ENCODE measurements around the gene ENDOU. TPM values are rescaled to one million over a fixed set of nuclear protein-coding genes. Genes with fewer than 3 reads are reported as not detected.

ENDOU gene
- total RNA-seq, 1 donor from 2014 or later: 0.24 TPM

- intact Hi-C loops (cut with DNase I): loop anchor here (2.0 kb wide), 1 partner anchor 19 kb away; no protein-coding TSS in a partner anchor
- no peak for DNase-seq (ENCODE audit: low spot score)
Measured at GRCh38 chr12:47745485-47746041, 20.3 kb upstream of the ENDOU start.

- intact Hi-C loops (cut with DNase I): loop anchor here (2.0 kb wide), 1 partner anchor 20 kb away; no protein-coding TSS in a partner anchor
- DNase-seq (ENCODE audit: low spot score): no peak
Measured at GRCh38 chr12:47744778-47745436, 19.6 kb upstream of the ENDOU start.

GRCh38 chr12:47744005-47744651 is 18.8 kb upstream of the ENDOU start:
- no peak for DNase-seq (ENCODE audit: low spot score)

GRCh38 chr12:47743311-47743860 is 18.1 kb upstream of the ENDOU start:
- intact Hi-C loops (cut with DNase I): no loop called here
- DNase-seq (ENCODE audit: low spot score): no peak

More at GRCh38 chr12:47744005-47744651, 18.8 kb upstream of the ENDOU start:
- intact Hi-C loops (cut with DNase I): loop anchor here (2.0 kb wide), 1 partner anchor 21 kb away; no protein-coding TSS in a partner anchor

- intact Hi-C loops (cut with DNase I): no loop called here
- DNase-seq (ENCODE audit: low spot score): peak; percentile 84
Measured at GRCh38 chr12:47742253-47742825, 17.0 kb upstream of the ENDOU start.

- peak; percentile 90 for DNase-seq (ENCODE audit: low spot score)
- intact Hi-C loops (cut with DNase I): no loop called here
Measured at GRCh38 chr12:47741340-47741703, 16.0 kb upstream of the ENDOU start.

GRCh38 chr12:47740606-47741339 is 15.5 kb upstream of the ENDOU start:
- intact Hi-C loops (cut with DNase I): no loop called here
- no peak for DNase-seq (ENCODE audit: low spot score)

- intact Hi-C loops (cut with DNase I): no loop called here
Measured at GRCh38 chr12:47739979-47740378, 14.7 kb upstream of the ENDOU start.

GRCh38 chr12:47739297-47739696 is 14.0 kb upstream of the ENDOU start:
- intact Hi-C loops (cut with DNase I): no loop called here

More at GRCh38 chr12:47739979-47740378, 14.7 kb upstream of the ENDOU start:
- no peak for DNase-seq (ENCODE audit: low spot score)

GRCh38 chr12:47737936-47738594 is 12.8 kb upstream of the ENDOU start:
- intact Hi-C loops (cut with DNase I): loop anchor here (1.0 kb wide), 2 partner anchors 15 to 21 kb away; no protein-coding TSS in a partner anchor
- DNase-seq (ENCODE audit: low spot score): no peak

More at GRCh38 chr12:47739297-47739696, 14.0 kb upstream of the ENDOU start:
- no peak for DNase-seq (ENCODE audit: low spot score)

GRCh38 chr12:47736877-47737676 is 11.8 kb upstream of the ENDOU start:
- peak; percentile 90 for DNase-seq (ENCODE audit: low spot score)
- intact Hi-C loops (cut with DNase I): loop anchor here (1.0 kb wide), 2 partner anchors 16 to 20 kb away; no protein-coding TSS in a partner anchor

GRCh38 chr12:47736216-47736615 is 10.9 kb upstream of the ENDOU start:
- no peak for DNase-seq (ENCODE audit: low spot score)
- intact Hi-C loops (cut with DNase I): no loop called here

GRCh38 chr12:47735649-47736048 is 10.4 kb upstream of the ENDOU start:
- DNase-seq (ENCODE audit: low spot score): no peak
- intact Hi-C loops (cut with DNase I): no loop called here

GRCh38 chr12:47734725-47735480 is 9.6 kb upstream of the ENDOU start:
- intact Hi-C loops (cut with DNase I): no loop called here
- DNase-seq (ENCODE audit: low spot score): no peak

- intact Hi-C loops (cut with DNase I): no loop called here
- no peak for DNase-seq (ENCODE audit: low spot score)
Measured at GRCh38 chr12:47733142-47733541, 7.9 kb upstream of the ENDOU start.

GRCh38 chr12:47732504-47732903 is 7.2 kb upstream of the ENDOU start:
- no peak for DNase-seq (ENCODE audit: low spot score)
- intact Hi-C loops (cut with DNase I): no loop called here

GRCh38 chr12:47731723-47732122 is 6.4 kb upstream of the ENDOU start:
- intact Hi-C loops (cut with DNase I): no loop called here
- DNase-seq (ENCODE audit: low spot score): no peak

All from cardiac septum (tissue), 1 donor.